ENCODE measurements around the gene TRPV4. TPM values are rescaled to one million over a fixed set of nuclear protein-coding genes. Genes with fewer than 3 reads are reported as not detected.

Gene TRPV4
- total RNA-seq, 1 experiment from 2014 or later: 0.44 TPM

DNA sequence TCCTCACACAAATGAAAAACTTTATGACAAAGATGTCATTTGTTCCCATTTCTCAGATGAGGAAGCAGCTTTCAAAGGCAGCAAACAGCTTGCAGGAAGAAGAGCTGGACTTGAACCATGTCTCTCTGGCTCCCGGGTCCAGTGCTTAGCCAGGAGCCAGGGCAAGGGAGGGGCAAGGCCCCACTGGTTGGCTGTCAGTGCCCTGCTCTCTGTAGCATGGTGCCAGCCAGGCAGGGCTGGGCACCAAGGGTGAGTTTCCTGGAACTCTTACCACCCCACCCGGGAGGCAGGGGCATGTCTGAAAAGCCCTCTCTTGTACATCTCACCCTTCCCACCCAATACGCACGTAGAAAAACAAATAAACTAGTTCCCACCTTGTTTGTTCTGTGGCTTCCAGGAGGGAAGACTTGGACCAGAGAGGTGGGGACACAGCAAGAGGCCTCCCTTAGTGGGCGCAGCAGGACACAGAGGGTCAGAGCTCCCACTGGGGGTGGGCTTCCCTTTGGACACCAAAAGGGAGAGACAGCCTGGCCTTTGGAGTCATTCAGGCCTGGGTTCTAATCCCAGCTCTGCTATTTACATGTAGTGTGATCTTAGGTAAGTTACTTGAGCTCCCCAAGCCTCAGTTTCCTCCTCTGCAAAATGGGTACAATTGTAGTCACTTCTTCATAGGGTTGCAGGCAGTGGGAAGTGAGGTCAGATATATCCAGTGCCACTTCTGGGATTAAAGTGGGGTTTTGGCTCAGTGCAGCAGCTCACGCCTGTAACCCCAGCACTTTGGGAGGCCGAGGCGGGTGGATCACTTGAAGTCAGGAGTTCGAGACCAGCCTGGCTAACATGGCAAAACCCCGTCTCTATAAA, 17.2 kb downstream of the TRPV4 start:
- TF ChIP-seq, protein P1, sequence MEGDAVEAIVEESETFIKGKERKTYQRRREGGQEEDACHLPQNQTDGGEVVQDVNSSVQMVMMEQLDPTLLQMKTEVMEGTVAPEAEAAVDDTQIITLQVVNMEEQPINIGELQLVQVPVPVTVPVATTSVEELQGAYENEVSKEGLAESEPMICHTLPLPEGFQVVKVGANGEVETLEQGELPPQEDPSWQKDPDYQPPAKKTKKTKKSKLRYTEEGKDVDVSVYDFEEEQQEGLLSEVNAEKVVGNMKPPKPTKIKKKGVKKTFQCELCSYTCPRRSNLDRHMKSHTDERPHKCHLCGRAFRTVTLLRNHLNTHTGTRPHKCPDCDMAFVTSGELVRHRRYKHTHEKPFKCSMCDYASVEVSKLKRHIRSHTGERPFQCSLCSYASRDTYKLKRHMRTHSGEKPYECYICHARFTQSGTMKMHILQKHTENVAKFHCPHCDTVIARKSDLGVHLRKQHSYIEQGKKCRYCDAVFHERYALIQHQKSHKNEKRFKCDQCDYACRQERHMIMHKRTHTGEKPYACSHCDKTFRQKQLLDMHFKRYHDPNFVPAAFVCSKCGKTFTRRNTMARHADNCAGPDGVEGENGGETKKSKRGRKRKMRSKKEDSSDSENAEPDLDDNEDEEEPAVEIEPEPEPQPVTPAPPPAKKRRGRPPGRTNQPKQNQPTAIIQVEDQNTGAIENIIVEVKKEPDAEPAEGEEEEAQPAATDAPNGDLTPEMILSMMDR (IDR thresholded peaks at IDR 0.05): no peak
- TF ChIP-seq TCF7L2 (IDR thresholded peaks at IDR 0.05; ENCODE audit: low read depth, low read length): no peak
- no peak for TF ChIP-seq SIN3A (IDR thresholded peaks at IDR 0.05; ENCODE audit: borderline replicate concordance, insufficient read depth, low read depth, low read length)
- TF ChIP-seq, protein P2, sequence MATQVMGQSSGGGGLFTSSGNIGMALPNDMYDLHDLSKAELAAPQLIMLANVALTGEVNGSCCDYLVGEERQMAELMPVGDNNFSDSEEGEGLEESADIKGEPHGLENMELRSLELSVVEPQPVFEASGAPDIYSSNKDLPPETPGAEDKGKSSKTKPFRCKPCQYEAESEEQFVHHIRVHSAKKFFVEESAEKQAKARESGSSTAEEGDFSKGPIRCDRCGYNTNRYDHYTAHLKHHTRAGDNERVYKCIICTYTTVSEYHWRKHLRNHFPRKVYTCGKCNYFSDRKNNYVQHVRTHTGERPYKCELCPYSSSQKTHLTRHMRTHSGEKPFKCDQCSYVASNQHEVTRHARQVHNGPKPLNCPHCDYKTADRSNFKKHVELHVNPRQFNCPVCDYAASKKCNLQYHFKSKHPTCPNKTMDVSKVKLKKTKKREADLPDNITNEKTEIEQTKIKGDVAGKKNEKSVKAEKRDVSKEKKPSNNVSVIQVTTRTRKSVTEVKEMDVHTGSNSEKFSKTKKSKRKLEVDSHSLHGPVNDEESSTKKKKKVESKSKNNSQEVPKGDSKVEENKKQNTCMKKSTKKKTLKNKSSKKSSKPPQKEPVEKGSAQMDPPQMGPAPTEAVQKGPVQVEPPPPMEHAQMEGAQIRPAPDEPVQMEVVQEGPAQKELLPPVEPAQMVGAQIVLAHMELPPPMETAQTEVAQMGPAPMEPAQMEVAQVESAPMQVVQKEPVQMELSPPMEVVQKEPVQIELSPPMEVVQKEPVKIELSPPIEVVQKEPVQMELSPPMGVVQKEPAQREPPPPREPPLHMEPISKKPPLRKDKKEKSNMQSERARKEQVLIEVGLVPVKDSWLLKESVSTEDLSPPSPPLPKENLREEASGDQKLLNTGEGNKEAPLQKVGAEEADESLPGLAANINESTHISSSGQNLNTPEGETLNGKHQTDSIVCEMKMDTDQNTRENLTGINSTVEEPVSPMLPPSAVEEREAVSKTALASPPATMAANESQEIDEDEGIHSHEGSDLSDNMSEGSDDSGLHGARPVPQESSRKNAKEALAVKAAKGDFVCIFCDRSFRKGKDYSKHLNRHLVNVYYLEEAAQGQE (IDR thresholded peaks at IDR 0.05; ENCODE audit: insufficient read depth in 1 of 2, low read depth in 2 of 2, low read length in 1 of 2): no peak
- no peak for TF ChIP-seq POLR2AphosphoS5 (IDR thresholded peaks at IDR 0.05; ENCODE audit: low read depth, low read length)
- no TSS peak for BruUV-seq (replicated peaks)
- POLR2A ChIA-PET: interaction anchor here (0.6 kb wide), 1 partner anchor 209 kb away, joined by 9 read pairs; no protein-coding TSS in a partner anchor
- Histone ChIP-seq H3K9me3 (ENCODE audit: control insufficient read depth, insufficient read depth, low read depth, low read length) (no peaks in the 10 kb centered on the region), H3K4me3 (ENCODE audit: low read depth in 2 of 2, low read length in 2 of 2) (no peak overlapping the region), H3K27me3 (ENCODE audit: control insufficient read depth, insufficient read depth, low read length) (no peaks in the 10 kb centered on the region), H3K36me3 (ENCODE audit: control insufficient read depth, insufficient read depth, low read length) (no peaks in the 10 kb centered on the region), H3K27ac (ENCODE audit: low read length) (no peak overlapping the region), H3K4me1 (ENCODE audit: control insufficient read depth, insufficient read depth, low read length) (peaks cover 9% of the 10 kb centered on the region)
- intact Hi-C loops (cut with micrococcal nuclease; ENCODE audit: unreplicated experiment): no loop called here
- 0 out of 2 replicates have a peak, but pooled peaks have one; percentile 33 for ATAC-seq
- in situ Hi-C loops (cut with HindIII; ENCODE audit: low pct_unique_long_range_greater_than_20kb, low sequenced_read_pairs): no loop called here
- no peak for DNase-seq (ENCODE audit: low read depth, low spot score)
- CTCF ChIA-PET: no interaction called here

DNA sequence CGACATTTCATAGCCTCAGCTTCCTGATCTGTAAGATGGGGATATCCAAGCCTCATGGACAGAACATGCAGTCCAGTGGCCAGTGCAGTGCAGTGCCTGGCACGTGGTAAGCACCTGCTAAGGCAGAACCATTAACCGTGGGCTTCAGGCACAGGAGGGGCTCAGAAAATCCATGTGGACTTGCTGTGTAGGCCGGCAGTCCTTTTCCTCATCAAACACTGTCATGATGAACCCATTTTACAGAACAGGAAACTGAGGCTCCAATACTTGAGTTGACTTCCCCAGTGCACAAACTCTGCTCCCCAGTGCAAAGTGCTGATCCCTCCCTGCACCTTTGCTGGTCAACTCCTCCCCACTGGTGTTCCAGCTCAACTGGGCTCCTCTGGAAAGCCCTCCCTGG, 18.0 kb downstream of the TRPV4 start:
- ChIA-PET POLR2A (interaction anchor here (0.6 kb wide), 1 partner anchor 209 kb away, joined by 9 read pairs; no protein-coding TSS in a partner anchor), CTCF (no interaction called here)
- in situ Hi-C loops (cut with HindIII; ENCODE audit: low pct_unique_long_range_greater_than_20kb, low sequenced_read_pairs) (no loop called here), intact Hi-C loops (cut with micrococcal nuclease; ENCODE audit: unreplicated experiment) (no loop called here)
- no peaks in the 10 kb centered on the region for H3K9me3 ChIP-seq (ENCODE audit: control insufficient read depth, insufficient read depth, low read depth, low read length)
- ATAC-seq (no peak), DNase-seq (ENCODE audit: low read depth, low spot score) (no peak)
- no peak overlapping the region for H3K4me3 ChIP-seq (ENCODE audit: low read depth in 2 of 2, low read length in 2 of 2)
- H3K27ac ChIP-seq (ENCODE audit: low read length): no peak overlapping the region
- TF ChIP-seq, protein P2 (IDR thresholded peaks at IDR 0.05; ENCODE audit: insufficient read depth in 1 of 2, low read depth in 2 of 2, low read length in 1 of 2): no peak
- TF ChIP-seq, protein P1 (IDR thresholded peaks at IDR 0.05): no peak
- TF ChIP-seq SIN3A (IDR thresholded peaks at IDR 0.05; ENCODE audit: borderline replicate concordance, insufficient read depth, low read depth, low read length) (no peak), TCF7L2 (IDR thresholded peaks at IDR 0.05; ENCODE audit: low read depth, low read length) (no peak), POLR2AphosphoS5 (IDR thresholded peaks at IDR 0.05; ENCODE audit: low read depth, low read length) (no peak)
- H3K27me3 ChIP-seq (ENCODE audit: control insufficient read depth, insufficient read depth, low read length): no peaks in the 10 kb centered on the region
- H3K4me1 ChIP-seq (ENCODE audit: control insufficient read depth, insufficient read depth, low read length): peaks cover 9% of the 10 kb centered on the region
- BruUV-seq (replicated peaks): no TSS peak
- H3K36me3 ChIP-seq (ENCODE audit: control insufficient read depth, insufficient read depth, low read length): no peaks in the 10 kb centered on the region

All from Panc1 (cell line).